Endothelial cell of umbilical vein (primary cell): Measurements from ENCODE around the gene THOP1. TPM values are rescaled to one million over a fixed set of nuclear protein-coding genes. Genes with fewer than 3 reads are reported as not detected.

ENCODE experiments used
- BruUV-seq: library from RNA; stranded (reverse); fragments of 400-500 nt; replicated peaks from 2 replicates; lab custom pipeline; 2021; lab: Mats Ljungman, UMichigan
- CTCF ChIA-PET: fragments of 300-600, 350-600 bp; sonication (Branson Sonifier 250); formaldehyde crosslinking; loops from one replicate; lab custom pipeline; 2021; ENCODE audit warnings: antibody characterized with exemption, inconsistent platforms; lab: Charles Lee
- POLR2A ChIA-PET: fragments of 300-600, 350-600 bp; sonication (Branson Sonifier 250); formaldehyde crosslinking; loops from one replicate; lab custom pipeline; 2021; ENCODE audit warnings: antibody characterized with exemption, inconsistent platforms; lab: Charles Lee
- DNase-seq: peaks from one replicate; pipeline ENCODE4 v3.0.0-alpha.2; 2011; ENCODE audit warnings: low read depth, low spot score
- FAIRE-seq: peaks from 2 replicates; lab custom pipeline; 2011; peaks lifted over from hg19 to GRCh38; lab: Jason Lieb, UNC
- H2AFZ ChIP-seq: 2 replicates; pipeline ENCODE4 v1.6.0; 2012; ENCODE audit warnings: low read depth, low read length, control low read depth, inconsistent platforms
- H3K27ac ChIP-seq: 2 replicates; pipeline ENCODE4 v1.5.1; 2011; ENCODE audit warnings: low read depth, mild to moderate bottlenecking, control low read depth, low read length, moderate library complexity; ENCODE audit not compliant: insufficient read depth
- H3K27me3 ChIP-seq, 2 experiments: 2 replicates each; pipeline versions ENCODE4 v1.6.0 to v1.6.1; 2011; ENCODE audit warnings: low read length in 2 of 2, mixed read lengths in 1 of 2; ENCODE audit not compliant: control insufficient read depth in 2 of 2, insufficient read depth in 2 of 2
- H3K36me3 ChIP-seq, 2 experiments: 2 replicates in 1 of 2; 3 replicates in 1 of 2; pipeline ENCODE4 v1.5.1; 2011; ENCODE audit warnings: low read length in 2 of 2, mild to moderate bottlenecking in 1 of 2, moderate library complexity in 1 of 2; ENCODE audit not compliant: control insufficient read depth in 2 of 2, insufficient read depth in 2 of 2; ENCODE audit errors: extremely low read depth in 1 of 2
- H3K4me1 ChIP-seq: 3 replicates; pipeline ENCODE4 v1.5.1; 2011; ENCODE audit warnings: mild to moderate bottlenecking, low read length; ENCODE audit not compliant: control insufficient read depth, insufficient read depth; ENCODE audit errors: extremely low read depth
- H3K4me2 ChIP-seq: 2 replicates; pipeline ENCODE4 v1.6.1; 2011; ENCODE audit warnings: low read length, control low read depth, mixed read lengths; ENCODE audit not compliant: insufficient read depth
- H3K4me3 ChIP-seq, 3 experiments: fragments of 200-600 bp in 1 of 3; sonication (generic), shearing (Covaris generic) in 1 of 3; replicated peaks in 1 of 3; 2 replicates each; pipeline ENCODE4 v1.5.1; 2011 to 2016; ENCODE audit warnings: control low read depth in 3 of 3, low read length in 3 of 3, mild to moderate bottlenecking in 2 of 3, inconsistent platforms in 1 of 3, low read depth in 1 of 3, moderate library complexity in 1 of 3; ENCODE audit not compliant: insufficient read depth in 1 of 3
- H3K79me2 ChIP-seq: 2 replicates; pipeline ENCODE4 v1.6.0; 2012; ENCODE audit warnings: low read length, inconsistent platforms; ENCODE audit not compliant: control insufficient read depth, insufficient read depth
- H3K9ac ChIP-seq: replicated peaks from 2 replicates; pipeline ENCODE3; 2011; ENCODE audit warnings: low read length, control low read depth; ENCODE audit not compliant: insufficient read depth; ENCODE audit errors: extremely low read depth
- H3K9me1 ChIP-seq: replicated peaks from 3 replicates; pipeline ENCODE4 v1.6.0; 2011; ENCODE audit warnings: mild to moderate bottlenecking, low read length; ENCODE audit not compliant: control insufficient read depth, insufficient read depth; ENCODE audit errors: extremely low read depth
- H3K9me3 ChIP-seq: replicated peaks from 2 replicates; pipeline ENCODE4 v1.5.1; 2012; ENCODE audit warnings: low read length, inconsistent platforms; ENCODE audit not compliant: control insufficient read depth, insufficient read depth
- H4K20me1 ChIP-seq: replicated peaks from 2 replicates; pipeline ENCODE3; 2011; ENCODE audit warnings: mild to moderate bottlenecking, low read length; ENCODE audit not compliant: control insufficient read depth, insufficient read depth; ENCODE audit errors: extremely low read depth
- EZH2 ChIP-seq: IDR thresholded peaks from 2 replicates; pipeline ENCODE4 v1.6.1; 2012; ENCODE audit warnings: borderline replicate concordance, low read depth, mild to moderate bottlenecking, moderate library complexity, low read length, inconsistent platforms; ENCODE audit not compliant: severe bottlenecking
- FOS ChIP-seq: IDR thresholded peaks from 2 replicates; pipeline ENCODE4 v1.6.1; 2011; ENCODE audit warnings: mild to moderate bottlenecking, low read length, moderate library complexity, borderline replicate concordance; ENCODE audit not compliant: insufficient read depth
- GATA2 ChIP-seq: IDR thresholded peaks from 2 replicates; pipeline ENCODE4 v1.7.0; 2011; ENCODE audit warnings: low read depth, mild to moderate bottlenecking, moderate library complexity, mixed read lengths, low read length; ENCODE audit not compliant: insufficient read length, insufficient read depth
- JUN ChIP-seq: IDR thresholded peaks from 2 replicates; pipeline ENCODE4 v1.6.1; 2011; ENCODE audit warnings: borderline replicate concordance, low read depth; ENCODE audit not compliant: insufficient read length, insufficient read depth
- MAX ChIP-seq: IDR thresholded peaks from 2 replicates; pipeline ENCODE4 v1.6.1; 2011; ENCODE audit not compliant: insufficient read depth, insufficient read length
- MYC ChIP-seq: IDR thresholded peaks from one replicate; pipeline ENCODE4 v1.6.1; 2011; ENCODE audit warnings: mild to moderate bottlenecking, low read depth, low read length
- POLR2AphosphoS5 ChIP-seq: IDR thresholded peaks from 2 replicates; pipeline ENCODE4 v1.6.1; 2012; ENCODE audit warnings: low read depth, mild to moderate bottlenecking, control low read depth, low read length, moderate library complexity; ENCODE audit not compliant: insufficient read depth
- dilution Hi-C: fragments of 300-500 bp; cut with MboI; formaldehyde crosslinking; loops from one replicate; pipeline ENCODE4 v1.15.0; 2019; ENCODE audit warnings: low sequenced_read_pairs; ENCODE audit not compliant: extremely low pct_ligation_motif_present
- intact Hi-C: fragments of 100-400 bp; cut with micrococcal nuclease; formaldehyde crosslinking; loops from one replicate; pipeline ENCODE4 v1.10.0; 2022
- polyA plus RNA-seq, 4 experiments: library from polyadenylated mRNA; depleted of rRNA in 3 of 4; stranded (reverse) in 3 of 4; unstranded in 1 of 4; fragments of >200 nt; gene quantifications; 2 replicates each; pipeline versions ENCODE4 v1.2.1 to v1.2.3, GENCODE V29; 2011 to 2012; ENCODE audit warnings: missing spikeins in 1 of 4
- total RNA-seq: library from RNA; stranded (reverse); gene quantifications from 2 replicates; pipeline ENCODE4 v1.2.3, GENCODE V29; 2021

The THOP1 gene
- total and polyA plus RNA-seq, 2 donors (not counting 3 experiments of a cell fraction or from before 2014, with no cell fraction given) = 88.0 to 115 TPM

DNA sequence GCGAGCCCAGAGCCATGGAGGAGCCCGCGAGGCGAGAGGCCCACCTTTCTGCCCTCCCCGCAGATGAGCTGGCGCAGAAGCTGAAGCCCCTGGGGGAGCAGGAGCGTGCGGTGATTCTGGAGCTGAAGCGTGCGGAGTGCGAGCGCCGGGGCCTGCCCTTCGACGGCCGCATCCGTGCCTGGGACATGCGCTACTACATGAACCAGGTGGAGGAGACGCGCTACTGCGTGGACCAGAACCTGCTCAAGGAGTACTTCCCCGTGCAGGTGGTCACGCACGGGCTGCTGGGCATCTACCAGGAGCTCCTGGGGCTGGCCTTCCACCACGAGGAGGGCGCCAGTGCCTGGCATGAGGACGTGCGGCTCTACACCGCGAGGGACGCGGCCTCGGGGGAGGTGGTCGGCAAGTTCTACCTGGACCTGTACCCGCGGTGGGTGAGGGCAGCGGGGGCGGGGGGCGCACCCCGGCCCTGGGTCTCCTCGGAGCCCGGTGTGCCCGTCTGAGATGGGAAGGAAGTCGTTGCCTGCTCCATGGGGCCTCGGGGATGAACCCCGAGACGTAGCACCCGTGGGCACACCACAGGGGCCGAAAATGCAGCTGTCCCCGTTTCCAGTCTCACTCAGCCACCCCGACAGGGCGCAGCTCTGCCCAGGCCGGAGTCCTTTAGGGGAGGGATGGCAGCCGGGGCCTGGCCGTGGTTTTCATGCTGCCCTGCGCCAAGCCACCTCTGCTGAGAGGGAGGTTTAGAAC lies 22.3 kb downstream of the THOP1 start:
- DNase-seq = no peak
- intact Hi-C loops = no loop called here
- no peaks in the 10 kb centered on the region for H3K79me2 ChIP-seq
- H3K36me3 ChIP-seq = peaks cover 5 to 29% of the 10 kb centered on the region in 2 experiments
- no peak for TF ChIP-seq MAX
- TF ChIP-seq EZH2 = no peak
- TF ChIP-seq GATA2 = no peak
- TF ChIP-seq FOS = no peak
- no peak for TF ChIP-seq POLR2AphosphoS5
- no peak for TF ChIP-seq MYC
- no peak for TF ChIP-seq JUN
- H2AFZ ChIP-seq = no peak overlapping the region
- H3K4me3 ChIP-seq = no peak overlapping the region
- ChIA-PET POLR2A (no interaction called here), CTCF (no interaction called here)
- dilution Hi-C loops = no loop called here
- no peak overlapping the region for H3K9ac ChIP-seq
- no peaks in the 10 kb centered on the region for H3K27me3 ChIP-seq
- BruUV-seq = TSS peak; percentile 39
- no peaks in the 10 kb centered on the region for H3K9me1 ChIP-seq
- no peaks in the 10 kb centered on the region for H3K9me3 ChIP-seq
- H4K20me1 ChIP-seq = no peaks in the 10 kb centered on the region
- FAIRE-seq = no peak
- H3K4me2 ChIP-seq = no peak overlapping the region
- H3K27ac ChIP-seq = no peak overlapping the region
- H3K4me1 ChIP-seq = no peaks in the 10 kb centered on the region
